Tibial artery (tissue), 4 donors: ENCODE results near the gene PLEKHG1.

ENCODE experiments used
- DNase-seq, 2 donors: peaks; one replicate each; pipeline ENCODE4 v3.0.0-alpha.2; 2019
- H3K27ac ChIP-seq, 2 donors: fragments of 200-600 bp; sonication (generic) in 1 of 2; 1 replicate in 1 of 2; 2 replicates in 1 of 2; pipeline ENCODE4 v1.5.1; 2018 to 2019; ENCODE audit warnings: mild to moderate bottlenecking in 1 of 2
- H3K27me3 ChIP-seq, 2 donors: fragments of 200-600 bp; sonication (generic) in 1 of 2; one replicate each; pipeline versions ENCODE4 v1.5.1 to v1.6.0; 2016 to 2019
- H3K36me3 ChIP-seq, 3 donors: fragments of 200-600 bp; sonication (generic) in 2 of 3; one replicate each; pipeline ENCODE4 v1.5.1; 2016 to 2019; ENCODE audit warnings: mild to moderate bottlenecking in 2 of 3
- H3K4me1 ChIP-seq, 4 donors: fragments of 200-600 bp; sonication (generic) in 2 of 4; 1 replicate in 3 of 4; 2 replicates in 1 of 4; pipeline ENCODE4 v1.5.1; 2016 to 2019
- H3K4me3 ChIP-seq, 2 donors: fragments of 200-600 bp; sonication (generic) in 1 of 2; 1 replicate in 1 of 2; 2 replicates in 1 of 2; pipeline ENCODE4 v1.5.1; 2018 to 2019; ENCODE audit warnings: mild to moderate bottlenecking in 2 of 2
- H3K9me3 ChIP-seq, 3 donors: fragments of 200-600 bp; sonication (generic) in 1 of 3; one replicate each; pipeline ENCODE4 v1.5.1; 2016 to 2019
- intact Hi-C: fragments of 100-400 bp; cut with DNase I; formaldehyde crosslinking; loops from one replicate; pipeline ENCODE4 v1.15.0; 2023; ENCODE audit warnings: low total_unique reads
- TF ChIP-seq, protein P1 (sequence below), 2 experiments: fragments of 200-600 bp in 1 of 2; fragments of 450-650 bp in 1 of 2; IDR thresholded peaks; one replicate each; pipeline ENCODE4 v1.5.1; 2017 to 2019; ENCODE audit warnings: antibody characterized with exemption in 2 of 2, mild to moderate bottlenecking in 1 of 2, moderate library complexity in 1 of 2

Gene PLEKHG1

GRCh38 chr6:150617496-150618460 lies 18.1 kb downstream of the PLEKHG1 start:
- no peak overlapping the region for H3K4me3 ChIP-seq
- no peaks in the 10 kb centered on the region for H3K4me1 ChIP-seq
- TF ChIP-seq, protein P1, sequence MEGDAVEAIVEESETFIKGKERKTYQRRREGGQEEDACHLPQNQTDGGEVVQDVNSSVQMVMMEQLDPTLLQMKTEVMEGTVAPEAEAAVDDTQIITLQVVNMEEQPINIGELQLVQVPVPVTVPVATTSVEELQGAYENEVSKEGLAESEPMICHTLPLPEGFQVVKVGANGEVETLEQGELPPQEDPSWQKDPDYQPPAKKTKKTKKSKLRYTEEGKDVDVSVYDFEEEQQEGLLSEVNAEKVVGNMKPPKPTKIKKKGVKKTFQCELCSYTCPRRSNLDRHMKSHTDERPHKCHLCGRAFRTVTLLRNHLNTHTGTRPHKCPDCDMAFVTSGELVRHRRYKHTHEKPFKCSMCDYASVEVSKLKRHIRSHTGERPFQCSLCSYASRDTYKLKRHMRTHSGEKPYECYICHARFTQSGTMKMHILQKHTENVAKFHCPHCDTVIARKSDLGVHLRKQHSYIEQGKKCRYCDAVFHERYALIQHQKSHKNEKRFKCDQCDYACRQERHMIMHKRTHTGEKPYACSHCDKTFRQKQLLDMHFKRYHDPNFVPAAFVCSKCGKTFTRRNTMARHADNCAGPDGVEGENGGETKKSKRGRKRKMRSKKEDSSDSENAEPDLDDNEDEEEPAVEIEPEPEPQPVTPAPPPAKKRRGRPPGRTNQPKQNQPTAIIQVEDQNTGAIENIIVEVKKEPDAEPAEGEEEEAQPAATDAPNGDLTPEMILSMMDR (IDR thresholded peaks at IDR 0.05), result no peak
- no peaks in the 10 kb centered on the region for H3K9me3 ChIP-seq
- H3K36me3 ChIP-seq, result no peaks in the 10 kb centered on the region
- no peak for DNase-seq
- H3K27ac ChIP-seq, result no peak overlapping the region
- intact Hi-C loops, result no loop called here
- H3K27me3 ChIP-seq, result no peaks in the 10 kb centered on the region

DNA sequence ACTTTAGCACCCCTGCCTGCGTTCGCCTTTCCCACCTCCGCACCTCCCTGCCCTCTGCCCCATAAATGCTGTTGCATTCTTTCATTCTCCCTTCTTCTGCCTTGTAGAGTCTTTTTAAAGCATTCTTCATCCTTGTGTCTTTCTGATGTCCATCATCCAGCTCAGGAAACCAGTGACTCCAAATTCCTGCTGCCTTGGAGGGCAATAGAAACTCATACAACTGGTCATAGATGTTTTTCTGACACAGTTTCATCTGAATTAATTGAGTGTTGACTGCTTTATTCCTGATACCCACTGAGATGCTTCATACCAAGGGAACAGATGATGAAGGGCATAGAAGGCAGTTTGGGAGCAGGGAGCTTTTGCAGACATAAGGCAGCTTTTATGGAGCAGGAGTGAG lies 19.6 kb downstream of the PLEKHG1 start:
- Histone ChIP-seq H3K9me3 (no peaks in the 10 kb centered on the region), H3K4me1 (no peaks in the 10 kb centered on the region), H3K27me3 (peaks cover 0 to 3% of the 10 kb centered on the region in 2 donors), H3K27ac (no peak overlapping the region), H3K4me3 (no peak overlapping the region), H3K36me3 (no peaks in the 10 kb centered on the region)
- DNase-seq, result no peak
- intact Hi-C loops, result no loop called here
- TF ChIP-seq, protein P1 (IDR thresholded peaks at IDR 0.05), result no peak

- intact Hi-C loops, result no loop called here
- Histone ChIP-seq H3K4me3 (no peak overlapping the region), H3K27ac (no peak overlapping the region), H3K27me3 (peaks cover 0 to 3% of the 10 kb centered on the region in 2 donors), H3K9me3 (no peaks in the 10 kb centered on the region), H3K36me3 (no peaks in the 10 kb centered on the region), H3K4me1 (no peaks in the 10 kb centered on the region)
- TF ChIP-seq, protein P1 (IDR thresholded peaks at IDR 0.05), result no peak
- DNase-seq, result no peak
Observed at GRCh38 chr6:150620244-150620643, 20.6 kb downstream of the PLEKHG1 start.

DNA sequence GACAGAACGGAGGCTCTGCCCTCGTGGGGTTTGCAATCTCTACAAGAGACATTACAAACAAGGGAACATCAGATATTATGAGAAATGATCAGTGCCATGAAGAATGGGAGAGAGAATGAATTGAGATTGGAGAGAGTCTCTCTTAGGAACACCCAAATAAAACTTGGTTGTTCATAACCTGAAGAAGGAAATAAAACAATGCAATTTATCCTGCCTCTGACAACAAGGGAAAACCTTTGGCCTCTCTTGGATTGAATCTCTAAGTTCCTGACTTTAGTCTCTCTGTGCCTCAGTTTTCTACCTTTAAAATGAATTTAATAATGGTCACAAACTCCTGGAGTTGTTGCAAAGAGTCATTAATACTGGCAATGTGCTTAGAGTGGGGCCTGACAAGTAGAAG lies 21.1 kb downstream of the PLEKHG1 start:
- Histone ChIP-seq H3K36me3 (no peaks in the 10 kb centered on the region), H3K4me1 (no peaks in the 10 kb centered on the region), H3K27ac (no peak overlapping the region), H3K9me3 (no peaks in the 10 kb centered on the region), H3K27me3 (peaks cover 0 to 3% of the 10 kb centered on the region in 2 donors), H3K4me3 (no peak overlapping the region)
- intact Hi-C loops, result no loop called here
- DNase-seq, result no peak
- TF ChIP-seq, protein P1 (IDR thresholded peaks at IDR 0.05), result no peak

- intact Hi-C loops, result no loop called here
- H3K27ac ChIP-seq, result no peak overlapping the region
- TF ChIP-seq, protein P1 (IDR thresholded peaks at IDR 0.05), result no peak
- no peaks in the 10 kb centered on the region for H3K4me1 ChIP-seq
- no peaks in the 10 kb centered on the region for H3K36me3 ChIP-seq
- no peak for DNase-seq
- H3K9me3 ChIP-seq, result no peaks in the 10 kb centered on the region
- H3K27me3 ChIP-seq, result peaks cover 0 to 3% of the 10 kb centered on the region in 2 donors
- no peak overlapping the region for H3K4me3 ChIP-seq
Observed at GRCh38 chr6:150622476-150622875, 22.8 kb downstream of the PLEKHG1 start.
